GM21390 (cell line): ENCODE data around the gene XRCC5.
A peak's percentile ranks its signal among the peaks of the same experiment; 100 is the strongest.

Experiments
- ATAC-seq: cut with Tn5 transposase; IDR thresholded peaks from one replicate; pipeline ENCODE4 v1.9.1; 2021; ENCODE audit not compliant: unreplicated experiment

XRCC5 gene

DNA sequence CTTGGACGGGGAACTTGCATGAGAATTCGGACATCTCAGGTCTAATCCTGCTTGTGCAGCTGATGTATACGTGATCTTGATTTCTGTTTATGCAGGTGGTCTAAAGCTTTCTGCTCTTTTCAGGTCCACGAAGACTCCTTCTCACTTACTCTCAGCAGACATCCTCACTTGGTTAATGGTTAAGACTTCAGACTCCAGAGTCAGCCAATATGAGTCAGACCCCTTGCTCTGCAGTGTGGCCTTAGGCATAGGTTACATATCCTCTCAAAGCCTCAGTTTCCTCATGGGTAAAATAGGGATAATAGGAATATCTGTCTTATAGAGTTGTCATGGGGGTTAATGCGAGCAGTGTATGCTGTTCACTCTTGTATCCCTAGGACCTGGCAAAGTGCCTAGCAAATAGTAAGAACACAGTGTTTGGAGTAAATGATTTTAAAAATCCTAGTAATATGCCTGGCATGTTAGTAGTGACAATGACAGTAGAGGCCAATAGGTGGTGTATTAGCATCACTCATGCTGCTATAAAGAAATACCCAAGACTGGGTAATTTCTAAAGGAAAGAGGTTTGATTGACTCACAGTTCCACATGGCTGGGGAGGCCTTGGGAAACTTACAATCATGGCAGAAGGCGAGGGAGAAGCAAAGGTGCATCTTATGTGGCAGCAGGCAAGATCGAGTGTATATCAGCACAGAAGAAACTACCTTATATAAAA, 42.3 kb downstream of the XRCC5 start:
- no peak for ATAC-seq

DNA sequence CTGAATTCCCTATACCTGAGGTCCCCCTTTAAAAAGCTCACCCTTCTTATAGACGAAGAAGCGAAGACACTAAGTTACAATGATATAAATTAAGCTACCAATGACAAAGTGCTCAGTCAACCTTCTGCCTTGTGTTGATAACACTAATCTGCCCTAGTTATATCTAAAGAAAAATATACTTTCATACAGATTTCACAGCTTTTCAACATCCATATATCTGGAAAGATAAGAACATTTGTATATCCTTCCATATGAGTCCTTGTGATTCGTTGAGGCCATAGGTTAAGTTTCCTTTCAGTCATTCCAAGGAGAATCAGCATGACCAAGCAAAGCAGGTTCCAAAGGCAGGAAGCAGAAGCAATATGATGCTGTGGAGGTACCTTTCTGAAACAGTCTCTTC, 46.8 kb downstream of the XRCC5 start:
- ATAC-seq, result no peak

DNA sequence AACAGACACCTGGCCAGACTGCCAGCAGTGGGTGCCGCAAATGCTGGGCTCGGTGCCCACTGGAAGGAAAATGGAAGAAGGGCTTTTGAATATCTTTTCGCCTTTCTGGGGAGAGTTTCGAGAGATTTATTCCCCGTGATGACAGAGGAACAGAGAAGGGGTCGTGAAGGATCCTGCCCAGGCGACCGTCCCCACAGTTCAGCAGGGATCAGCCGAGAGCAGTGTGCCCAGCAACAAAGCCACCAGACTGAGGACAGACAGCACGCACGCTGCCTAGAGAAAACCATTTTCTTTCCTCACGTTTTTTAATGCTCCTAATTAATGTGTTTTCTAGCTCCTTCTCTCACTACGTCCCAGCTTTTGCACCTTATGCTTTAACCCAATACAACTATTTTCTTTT, 47.7 kb downstream of the XRCC5 start:
- no peak for ATAC-seq

DNA sequence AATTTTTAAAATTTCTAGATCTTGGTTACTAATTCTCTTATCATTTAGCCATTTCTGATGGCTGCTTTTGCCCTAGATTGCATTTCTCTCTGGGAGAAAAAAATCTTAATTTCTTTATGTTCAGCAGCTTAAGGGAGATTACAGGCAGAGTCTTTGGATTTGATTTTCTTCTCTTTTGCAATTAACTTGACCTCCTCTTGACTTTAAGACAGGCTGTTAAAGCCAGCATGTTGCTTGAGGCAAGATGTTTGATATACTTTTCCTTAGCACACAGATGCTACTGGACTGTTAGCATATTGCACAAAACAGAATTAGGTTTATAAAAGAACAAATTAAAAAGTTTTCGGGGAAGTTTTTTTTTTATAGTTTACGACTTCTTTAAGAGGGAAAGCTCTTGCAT, 50.0 kb downstream of the XRCC5 start:
- no peak for ATAC-seq

DNA sequence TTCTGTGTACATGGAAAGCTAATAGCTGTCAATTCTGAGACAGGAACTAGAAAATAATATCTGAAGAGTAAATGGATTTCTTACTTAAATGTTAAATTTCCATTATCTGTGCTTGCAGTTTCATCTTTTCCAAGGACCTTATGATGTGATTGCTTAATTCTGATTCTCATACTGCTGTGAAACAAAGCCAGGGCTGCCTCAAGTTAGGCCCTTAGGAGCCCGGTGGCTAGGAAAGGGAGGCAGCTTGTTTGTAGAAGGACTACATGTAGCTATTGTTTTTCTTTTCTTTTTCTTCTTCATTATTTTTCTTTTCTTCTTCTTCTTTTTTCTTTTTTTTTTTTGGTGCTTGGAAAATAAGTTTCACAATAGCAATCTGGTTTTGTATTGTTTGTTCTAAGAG, 50.5 kb downstream of the XRCC5 start:
- no peak for ATAC-seq

DNA sequence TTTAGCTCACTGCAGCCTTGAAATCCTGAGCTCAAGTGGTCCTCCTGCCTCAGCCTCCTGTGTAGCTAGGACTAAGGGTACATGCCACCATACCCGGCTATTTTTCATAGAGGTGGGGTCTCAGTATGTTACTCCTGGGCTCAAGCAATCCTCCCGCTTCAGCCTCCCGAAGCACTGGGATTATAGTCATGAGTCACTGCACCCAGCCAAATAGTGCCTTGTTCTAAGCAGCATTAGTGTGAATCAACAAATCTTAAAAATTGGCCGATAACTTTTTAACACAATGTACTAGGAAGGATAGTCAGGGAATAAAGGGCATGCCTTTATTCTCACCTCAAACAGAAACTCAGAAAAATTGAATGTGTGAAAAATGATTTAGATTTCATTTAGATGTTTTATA, 51.6 kb downstream of the XRCC5 start:
- ATAC-seq, result no peak

DNA sequence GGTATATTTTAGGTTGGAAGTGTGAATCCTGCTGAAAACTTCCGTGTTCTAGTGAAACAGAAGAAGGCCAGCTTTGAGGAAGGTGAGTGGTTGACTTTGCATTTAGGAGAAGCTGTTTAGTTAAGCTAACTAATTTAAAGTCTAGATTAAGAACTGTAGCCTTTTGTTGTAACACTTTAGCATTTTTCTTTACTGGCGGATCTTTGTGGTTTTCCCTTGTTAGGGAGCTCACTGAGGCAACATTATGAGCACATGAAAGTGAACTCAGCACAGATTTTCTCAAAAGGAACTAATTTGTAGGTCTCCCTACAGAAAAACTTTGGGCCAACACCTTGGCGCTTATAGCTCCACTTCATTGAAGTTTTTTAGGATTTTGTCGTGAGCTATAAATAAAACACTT, 52.8 kb downstream of the XRCC5 start:
- no peak for ATAC-seq

DNA sequence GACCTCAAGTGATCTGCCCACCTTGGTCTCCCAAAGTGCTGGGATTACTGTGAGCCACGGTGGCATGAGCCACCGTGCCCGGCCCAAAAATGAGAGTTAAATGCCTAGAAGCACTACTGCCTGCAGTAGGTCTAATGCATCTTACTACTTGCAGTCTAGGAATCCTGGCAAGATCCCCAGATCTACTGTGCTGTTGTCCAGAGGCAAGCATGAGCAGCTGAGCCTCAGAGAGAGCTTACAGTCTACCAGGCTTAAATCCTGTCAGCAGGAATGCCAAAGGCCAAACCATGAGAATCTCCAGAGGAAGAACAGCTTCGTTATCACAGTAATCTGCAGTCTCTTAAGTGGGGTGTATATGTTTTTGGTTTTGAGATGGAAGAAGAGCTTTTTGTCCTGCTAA, 54.4 kb downstream of the XRCC5 start:
- no peak for ATAC-seq

DNA sequence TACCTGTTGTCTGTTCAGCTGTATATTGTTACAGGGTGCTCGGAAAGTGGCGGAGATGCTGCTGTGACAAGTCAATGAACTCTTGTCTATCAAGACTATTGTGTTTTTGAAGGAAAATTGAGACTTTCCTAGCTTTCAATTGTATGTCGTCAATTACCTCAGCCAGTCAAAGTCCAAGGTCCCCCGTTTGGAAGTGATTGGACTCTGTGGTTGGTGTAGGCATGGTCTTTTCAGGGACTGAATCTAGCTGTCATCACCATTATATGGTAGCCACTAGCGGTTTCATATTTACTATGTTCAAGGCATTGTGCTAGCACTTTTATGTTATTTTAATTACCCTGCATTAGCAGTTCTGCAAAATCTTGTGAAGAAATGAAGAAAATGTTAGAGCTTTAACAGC, 54.9 kb downstream of the XRCC5 start:
- ATAC-seq, result no peak

DNA sequence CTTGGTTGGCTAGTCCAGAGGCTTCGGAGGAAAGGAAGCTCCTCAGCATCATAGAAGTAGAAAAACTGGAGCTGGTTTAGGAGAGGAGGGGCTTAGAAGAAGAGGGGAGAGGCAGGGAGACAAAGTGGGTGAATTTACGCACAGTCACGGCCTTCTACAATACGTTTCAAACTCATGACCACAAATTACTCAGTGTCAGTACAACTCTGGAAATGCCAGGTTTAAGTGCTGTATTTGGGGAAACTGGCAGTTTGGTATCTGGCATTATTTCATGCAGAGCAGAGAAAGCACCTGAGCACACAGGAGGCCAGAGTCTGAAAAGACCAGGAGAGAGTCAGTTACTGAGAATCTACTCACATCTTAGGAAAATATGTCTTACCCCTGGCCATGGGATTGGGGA, 55.4 kb downstream of the XRCC5 start:
- no peak for ATAC-seq

DNA sequence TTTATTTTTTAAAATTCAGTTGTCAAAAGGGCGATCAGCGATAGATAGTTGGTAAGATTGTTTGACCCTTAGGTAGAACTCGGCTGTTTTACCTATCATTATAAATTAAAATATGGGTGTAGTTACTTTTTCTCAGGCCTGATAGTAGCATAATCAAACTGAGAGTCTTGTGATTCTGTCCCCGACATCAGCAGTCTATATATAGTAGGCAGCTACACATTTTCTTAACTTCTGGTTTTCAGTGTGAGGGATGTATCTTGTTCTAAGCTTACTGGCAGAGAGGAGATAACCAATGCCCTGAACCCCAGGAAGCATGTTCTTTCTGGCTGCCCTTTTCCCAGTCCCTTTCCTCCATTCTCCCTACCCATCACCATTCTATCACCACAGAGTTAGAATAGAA, 56.6 kb downstream of the XRCC5 start:
- ATAC-seq, result no peak

DNA sequence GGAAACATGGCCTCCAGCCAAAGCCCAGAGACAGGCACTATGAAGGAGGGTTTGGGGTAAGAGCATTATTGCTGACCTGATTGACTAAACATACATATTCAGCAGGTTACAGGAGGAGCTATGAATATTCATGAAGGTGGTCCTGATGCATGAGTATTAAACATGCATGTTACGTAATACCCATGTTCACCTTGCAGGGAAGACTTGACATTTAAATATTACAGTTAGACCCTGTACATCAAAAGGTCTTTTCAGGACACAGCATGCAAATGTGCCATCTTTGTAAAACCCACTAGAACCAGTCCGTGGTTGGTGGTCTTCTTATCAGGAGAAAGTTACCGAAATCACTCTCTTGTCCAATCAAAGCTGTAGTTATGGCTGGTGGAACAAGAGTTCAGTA, 59.9 kb downstream of the XRCC5 start:
- ATAC-seq, result no peak

DNA sequence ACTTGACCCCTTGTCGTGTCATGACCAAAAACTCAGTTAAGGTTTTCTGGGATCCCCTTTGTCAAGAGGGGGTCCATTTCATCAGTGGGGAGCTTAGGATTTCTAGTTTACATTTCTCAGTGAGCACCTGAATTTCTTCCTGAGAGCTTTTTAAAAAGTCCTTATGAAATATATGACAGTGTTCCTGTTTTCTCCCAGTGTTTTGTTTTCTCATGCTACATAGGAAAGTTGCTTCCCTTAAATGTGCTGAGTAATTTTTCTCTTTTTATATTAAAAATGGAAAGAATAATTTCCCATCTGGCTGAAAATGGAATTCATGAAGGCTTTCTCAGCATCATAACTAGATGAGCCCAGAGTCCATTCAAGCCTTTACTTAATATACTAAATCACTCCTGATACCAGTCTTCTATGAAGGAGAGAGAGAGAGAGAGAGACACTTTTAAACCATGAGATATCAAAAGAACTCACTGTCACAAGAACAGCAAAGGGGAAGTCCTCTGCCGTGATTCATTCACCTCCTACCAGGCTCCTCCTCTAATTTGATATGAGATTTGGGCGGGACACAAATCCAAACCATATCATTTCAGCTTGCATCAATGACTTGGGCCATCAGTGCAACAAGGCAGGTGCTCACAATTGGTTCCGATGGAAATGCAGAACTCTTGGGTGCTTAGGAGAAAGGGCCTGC, 61.1 kb downstream of the XRCC5 start:
- ATAC-seq, result no peak

DNA sequence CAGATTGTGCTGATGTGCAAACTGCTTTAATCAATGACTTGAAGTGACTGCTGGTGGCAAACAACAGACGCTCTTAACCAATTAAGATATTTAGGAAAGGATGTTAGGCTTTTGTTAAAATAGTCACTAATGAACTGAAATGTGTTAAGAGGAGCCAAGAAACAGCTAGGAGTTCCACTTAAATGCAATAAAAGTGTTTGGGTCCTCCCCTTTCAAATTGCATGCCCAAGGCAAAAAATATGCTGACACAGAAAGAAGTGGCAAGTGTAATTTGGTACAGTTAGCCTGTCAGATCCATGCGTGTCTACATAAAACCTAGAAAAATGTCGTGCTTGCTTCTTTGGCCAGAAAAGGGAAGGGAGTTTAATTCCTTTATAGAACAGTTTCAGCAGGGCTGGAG, 61.9 kb downstream of the XRCC5 start:
- no peak for ATAC-seq

DNA sequence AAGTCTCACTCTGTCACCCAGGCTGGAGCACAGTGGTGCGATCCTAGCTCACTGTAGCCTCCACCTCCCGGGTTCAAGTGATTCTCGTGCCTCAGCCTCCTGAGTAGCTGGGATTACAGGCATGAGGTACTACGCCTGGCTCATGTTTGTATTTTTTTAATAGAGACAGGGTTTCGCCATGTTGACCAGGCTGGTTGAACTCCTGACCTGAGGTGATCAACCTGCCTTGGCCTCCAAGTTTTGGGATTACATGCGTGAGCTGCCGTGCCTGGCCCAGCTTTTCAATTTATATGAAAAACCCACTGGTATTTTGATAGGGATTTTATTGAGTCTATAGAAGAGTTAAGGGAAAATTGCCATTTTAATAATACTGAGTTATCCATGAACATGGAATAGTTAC, 63.3 kb downstream of the XRCC5 start:
- no peak for ATAC-seq

DNA sequence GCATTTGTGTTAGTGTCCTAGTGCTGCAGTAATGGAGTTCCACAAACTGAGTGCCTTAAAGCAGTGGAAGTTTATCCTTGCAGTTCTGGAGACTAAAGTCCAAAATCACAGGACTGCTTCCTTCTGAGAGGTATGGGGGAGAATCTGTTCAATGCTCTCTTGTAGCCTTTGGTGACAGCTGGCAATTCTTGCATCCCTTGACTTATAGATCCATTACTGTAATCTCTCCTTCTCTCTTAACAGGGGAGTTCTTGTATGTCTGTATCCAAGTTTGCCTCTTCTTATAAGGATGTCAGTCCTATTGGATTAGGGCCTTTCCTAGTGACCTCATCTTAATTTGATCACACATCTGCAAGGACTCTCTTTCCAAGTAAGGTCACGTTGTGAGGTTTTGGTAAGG, 69.9 kb downstream of the XRCC5 start:
- ATAC-seq, result no peak

DNA sequence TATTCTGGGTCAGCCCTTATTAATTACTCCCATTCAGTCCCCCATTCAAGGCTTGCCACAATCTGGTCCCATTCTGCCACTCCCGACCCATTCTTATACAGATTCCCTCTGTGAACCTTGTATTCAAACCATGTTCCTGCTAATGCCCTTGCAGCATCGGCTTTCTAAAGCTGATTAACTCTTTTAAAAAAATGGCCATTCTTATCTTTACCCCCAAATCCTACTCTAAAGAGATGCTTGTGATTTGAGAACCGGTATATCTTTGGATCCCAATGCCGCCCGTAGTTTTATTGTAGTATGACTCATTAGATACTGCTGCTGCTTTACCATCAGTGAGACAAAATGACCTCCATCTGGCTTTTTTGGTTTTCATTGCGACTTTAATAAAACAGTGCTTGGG, 72.2 kb downstream of the XRCC5 start:
- ATAC-seq, result no peak

DNA sequence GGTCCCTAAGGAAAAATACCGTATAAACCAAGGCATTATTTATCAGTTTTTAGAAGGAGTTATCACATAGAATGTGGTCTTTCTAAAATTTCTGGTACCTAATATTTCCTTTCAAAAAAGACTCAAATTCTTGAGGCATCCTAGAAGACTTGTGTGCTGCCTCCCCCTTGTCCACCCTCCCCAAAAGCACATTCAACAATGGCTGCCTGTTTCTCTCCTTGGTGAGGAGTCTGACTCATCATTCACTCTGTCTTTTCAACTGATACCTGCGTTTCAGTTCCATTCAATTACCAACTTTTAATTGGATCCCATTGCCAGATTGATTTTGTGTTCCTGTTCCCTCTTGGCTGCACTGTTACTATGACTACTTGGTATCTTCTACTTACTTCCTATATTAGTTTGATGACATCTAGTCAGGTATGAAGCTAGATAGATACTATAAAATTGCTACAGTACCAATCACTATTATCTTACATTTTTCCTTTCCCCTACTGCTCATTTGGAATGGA, 72.9 kb downstream of the XRCC5 start:
- no peak for ATAC-seq

DNA sequence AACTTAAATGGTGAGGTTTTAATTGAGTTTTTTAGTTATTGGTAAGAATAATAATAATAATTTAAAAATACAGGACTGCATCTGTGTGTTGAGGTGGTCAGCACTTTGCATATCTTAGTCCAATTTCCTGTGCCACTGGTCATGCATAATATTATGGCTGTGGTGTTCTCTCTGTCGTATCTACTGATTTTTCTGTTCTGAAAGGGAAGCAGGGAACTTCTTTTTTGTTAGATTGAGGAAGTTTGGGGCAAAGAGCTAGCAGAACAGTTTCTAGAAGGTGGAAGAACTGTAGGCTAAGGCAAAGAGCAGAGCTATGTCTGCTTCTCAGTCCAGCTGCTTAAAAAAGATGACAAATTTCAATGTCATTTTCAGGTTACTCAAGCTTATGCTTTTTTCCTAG, 74.3 kb downstream of the XRCC5 start:
- ATAC-seq, result peak; percentile 70

DNA sequence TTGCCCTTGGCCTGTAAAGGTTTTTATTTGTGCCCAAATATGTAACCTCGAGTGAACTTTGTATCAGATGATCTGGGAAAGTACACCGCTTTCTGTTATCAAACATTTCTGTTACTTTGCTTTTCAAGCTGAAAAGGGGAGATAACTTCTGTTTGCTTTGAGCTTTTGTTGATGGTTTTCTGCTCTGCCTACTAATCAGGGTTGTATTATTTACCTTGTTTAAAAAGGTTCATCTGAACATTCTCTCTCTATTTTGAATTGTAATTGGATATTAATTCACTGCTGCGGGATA, 79.4 kb downstream of the XRCC5 start:
- no peak for ATAC-seq

DNA sequence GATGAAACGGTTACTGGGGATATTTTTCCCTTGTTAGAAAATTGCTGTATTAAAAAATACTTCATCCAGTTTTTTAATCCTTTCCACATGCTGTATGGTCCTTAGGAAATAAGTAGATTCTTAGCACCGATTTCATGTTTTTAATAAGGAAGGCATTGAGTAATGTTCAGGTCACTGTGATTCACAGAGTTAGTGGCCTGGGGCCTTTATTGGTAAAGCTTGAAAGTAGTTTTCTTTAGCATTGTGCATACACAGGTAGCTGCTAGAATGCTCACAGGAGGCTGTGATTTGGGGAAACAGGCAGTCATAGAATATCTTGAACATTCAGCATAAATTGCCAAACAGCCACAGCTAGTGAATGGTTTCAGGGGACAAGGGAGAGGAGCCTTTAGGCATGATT, 79.8 kb downstream of the XRCC5 start:
- ATAC-seq, result no peak

DNA sequence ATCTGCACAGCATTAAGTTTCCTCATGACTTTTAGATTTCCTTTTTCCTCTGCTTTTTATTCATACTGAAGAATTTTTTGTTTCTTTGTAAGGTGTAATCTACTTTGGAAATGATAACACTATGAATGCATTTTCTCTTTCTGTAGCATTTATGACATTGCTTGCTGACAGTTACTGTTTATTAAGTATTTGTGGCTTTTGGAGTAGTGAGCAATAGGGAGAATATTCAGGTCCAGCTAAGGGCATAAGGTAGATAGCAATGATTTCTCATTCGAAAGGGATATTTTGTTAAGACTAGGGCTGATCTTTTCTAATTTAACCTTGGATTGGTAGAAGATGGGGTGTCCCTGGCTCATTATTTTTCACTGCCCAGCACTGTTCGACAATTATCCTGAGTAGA, 80.3 kb downstream of the XRCC5 start:
- ATAC-seq, result no peak

DNA sequence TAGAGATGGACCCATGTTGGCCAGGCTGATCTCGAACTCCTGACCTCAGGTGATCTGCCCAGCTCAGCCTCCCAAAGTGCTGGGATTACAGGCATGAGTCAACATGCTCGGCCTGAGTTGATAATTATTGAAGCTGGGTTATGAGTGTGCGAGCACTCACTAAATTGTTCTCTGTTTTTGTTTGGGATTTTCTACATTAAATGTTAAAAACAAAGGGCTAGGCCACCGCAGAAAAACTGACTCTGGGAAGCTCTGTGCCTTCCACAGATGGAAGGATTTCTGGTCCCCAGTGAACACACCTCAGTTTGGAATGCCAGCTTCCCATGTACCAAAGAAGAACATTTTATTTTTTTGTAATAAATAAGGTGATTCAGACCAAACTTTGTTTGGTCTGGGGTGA, 83.0 kb downstream of the XRCC5 start:
- no peak for ATAC-seq
